ENCODE measurements around the gene EEF1AKMT4.
A peak's percentile ranks its signal among the peaks of the same experiment; 100 is the strongest.
"Not testable (repeated sequence)": the region's sequence is repeated elsewhere in the genome, so short reads cannot be mapped to it uniquely, and the experiment has no call there.

Gene EEF1AKMT4

DNA sequence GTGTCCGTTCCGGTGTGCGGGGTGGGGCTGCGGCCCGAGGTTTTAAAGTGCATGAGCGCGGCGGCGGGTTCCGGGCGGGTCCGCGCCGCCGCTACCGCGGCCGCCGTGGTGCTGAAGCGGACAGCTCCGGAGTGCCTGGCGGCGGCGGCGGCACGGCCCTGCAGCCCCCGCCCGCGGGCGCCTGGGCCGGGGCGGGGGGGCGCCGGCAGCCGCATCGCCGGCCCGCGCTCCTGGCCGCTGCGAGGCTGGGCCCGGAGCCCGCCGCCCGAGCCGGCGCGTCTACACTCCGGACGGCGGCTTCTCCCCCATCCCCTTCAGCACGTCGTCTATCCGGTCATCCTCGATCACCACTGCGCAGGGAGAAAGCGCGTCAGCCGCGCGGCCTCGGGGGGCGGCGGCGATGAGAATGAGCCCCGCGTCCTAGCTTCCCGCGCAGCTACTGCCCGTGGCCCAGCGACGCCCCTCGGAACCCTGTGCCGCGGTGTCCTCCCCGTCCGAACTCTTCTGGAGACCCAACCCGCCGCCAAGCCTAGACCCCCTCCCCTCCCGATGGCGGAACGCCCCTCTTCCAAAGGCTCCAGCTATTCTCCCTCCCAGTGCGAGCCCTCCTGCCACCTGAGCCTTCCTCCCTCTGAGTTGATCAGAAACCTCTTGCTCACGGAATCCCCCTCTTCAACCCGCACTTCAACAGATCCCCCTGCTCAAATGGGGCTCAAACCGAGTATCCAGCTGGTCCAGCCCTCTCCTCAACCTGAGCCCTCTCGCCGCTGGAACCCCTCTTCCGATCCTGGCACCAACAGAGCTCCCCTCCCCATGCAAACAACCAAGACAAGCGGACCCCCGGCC is 10.6 kb downstream of the EEF1AKMT4 start:
- peak; percentile 55 for DNase-seq (ENCODE audit: low spot score)

- DNase-seq (ENCODE audit: low spot score) = no peak
These were observed 11.3 kb downstream of the EEF1AKMT4 start for GRCh38 chr3:184260724-184261269.

GRCh38 chr3:184261270-184261853 is 11.9 kb downstream of the EEF1AKMT4 start, which contains the start of gene CAMK2N2:
Gene CAMK2N2 (minus strand): TSS chr3:184261553. CDS start chr3:184261285, 268 bp downstream.
- peak; percentile 38 for DNase-seq (ENCODE audit: low spot score)

DNA sequence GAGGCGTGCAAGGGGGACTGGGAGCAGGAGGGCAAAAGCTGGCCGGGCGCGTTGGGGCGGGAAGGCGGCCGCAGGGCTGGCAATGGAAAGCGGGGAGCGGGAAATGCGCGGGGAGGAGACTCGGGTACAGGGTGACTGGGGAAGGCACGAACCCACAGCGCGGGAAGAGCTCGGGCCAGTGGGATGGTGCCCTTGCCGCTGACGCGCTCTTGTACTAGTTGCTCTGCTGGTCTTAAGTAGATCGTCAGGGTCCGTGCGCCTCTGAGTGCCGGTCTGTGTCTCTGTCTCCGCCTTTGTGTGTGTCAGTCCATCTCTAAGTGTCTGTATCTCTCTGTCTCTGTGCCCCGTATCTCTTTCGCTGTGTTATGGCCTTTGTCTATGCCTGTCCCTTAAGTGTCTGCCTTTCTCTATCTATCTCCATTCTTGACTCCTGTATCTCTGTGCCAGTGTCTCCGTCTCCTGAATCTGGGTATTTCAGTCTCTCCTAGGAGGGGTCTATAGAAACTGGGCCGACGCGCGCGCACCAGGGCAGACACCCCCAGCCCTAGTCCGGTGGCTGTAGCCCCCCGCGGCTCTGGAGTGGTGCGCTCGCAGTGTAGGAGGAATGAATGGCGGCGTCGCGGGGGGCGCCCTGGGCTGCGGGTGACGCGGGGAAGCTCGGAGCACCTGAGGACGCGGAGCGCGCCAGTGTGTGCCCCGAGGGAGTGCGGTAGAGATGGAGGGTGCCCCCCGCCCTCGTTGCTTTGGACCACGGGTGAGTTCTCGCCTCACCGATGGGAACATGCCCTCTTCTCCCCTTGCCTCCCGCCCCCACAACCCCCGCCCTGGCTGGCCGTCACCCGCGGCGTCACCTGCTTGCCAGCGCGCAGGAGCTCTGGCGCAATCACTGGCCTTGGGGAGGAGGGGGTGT is 12.6 kb downstream of the EEF1AKMT4 start:
- no peak for DNase-seq (ENCODE audit: low spot score)

- DNase-seq (ENCODE audit: low spot score) = no peak
These were observed 13.3 kb downstream of the EEF1AKMT4 start for GRCh38 chr3:184262764-184263179.

DNA sequence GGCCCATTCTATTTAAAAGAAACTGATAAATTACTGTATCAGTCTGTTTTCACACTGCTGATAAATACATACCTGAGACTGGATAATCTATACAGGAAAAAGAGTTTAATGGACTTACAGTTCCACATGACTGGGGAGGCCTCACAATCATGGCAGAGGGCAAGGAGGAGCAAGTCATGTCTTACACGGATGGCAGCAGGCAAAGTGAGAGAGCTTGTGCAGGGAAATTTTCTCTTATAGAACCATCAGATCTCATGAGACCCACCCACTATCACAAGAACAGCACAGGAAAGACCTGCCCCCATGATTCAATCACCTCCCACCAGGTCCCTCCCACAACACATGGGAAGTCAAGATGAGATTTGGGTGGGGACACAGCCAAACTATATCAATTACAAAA is 17.8 kb downstream of the EEF1AKMT4 start:
- DNase-seq (ENCODE audit: low spot score) = not testable (repeated sequence)

DNA sequence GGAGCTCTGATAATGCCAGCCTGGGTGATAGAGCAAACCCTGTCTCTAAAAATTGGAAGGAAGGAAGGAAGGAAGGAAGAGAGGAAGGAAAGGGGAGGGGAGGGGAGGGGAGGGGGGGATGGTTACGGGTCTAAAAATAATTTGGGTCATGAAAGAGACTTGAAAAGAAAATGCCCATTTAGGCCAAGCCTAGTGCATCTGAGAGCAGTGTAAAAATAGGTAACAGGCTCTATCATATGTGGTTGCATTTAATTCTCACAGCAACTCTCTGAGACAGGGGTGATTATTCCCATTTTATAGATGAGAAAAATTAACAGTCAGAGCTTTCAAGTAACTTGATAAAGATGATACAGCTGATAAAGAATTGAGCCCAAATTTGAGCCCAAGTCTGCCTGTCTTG is 22.8 kb downstream of the EEF1AKMT4 start:
- no peak for DNase-seq (ENCODE audit: low spot score)

DNA sequence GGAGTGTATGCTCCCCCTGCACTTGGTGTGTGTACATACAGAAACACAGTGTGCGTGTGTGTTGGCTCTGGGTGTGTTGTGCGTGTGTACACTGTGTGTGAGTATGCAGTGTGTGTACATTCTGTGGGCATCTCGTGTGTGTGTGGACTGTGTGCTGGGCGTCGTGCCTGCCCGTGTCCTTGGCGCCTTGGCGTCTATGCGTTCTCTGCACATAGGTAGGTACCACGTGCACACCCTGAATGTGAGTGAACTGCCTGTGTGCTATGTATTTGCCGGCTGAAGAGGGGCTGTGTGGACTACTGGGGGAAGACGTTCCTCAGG is 25.9 kb downstream of the EEF1AKMT4 start:
- DNase-seq (ENCODE audit: low spot score) = no peak

GRCh38 chr3:184275961-184276910 is 26.8 kb downstream of the EEF1AKMT4 start, which contains the start of gene ECE2:
Gene ECE2 (plus strand): TSS chr3:184276022. CDS start chr3:184276154, 132 bp downstream.
- no peak for DNase-seq (ENCODE audit: low spot score)

DNA sequence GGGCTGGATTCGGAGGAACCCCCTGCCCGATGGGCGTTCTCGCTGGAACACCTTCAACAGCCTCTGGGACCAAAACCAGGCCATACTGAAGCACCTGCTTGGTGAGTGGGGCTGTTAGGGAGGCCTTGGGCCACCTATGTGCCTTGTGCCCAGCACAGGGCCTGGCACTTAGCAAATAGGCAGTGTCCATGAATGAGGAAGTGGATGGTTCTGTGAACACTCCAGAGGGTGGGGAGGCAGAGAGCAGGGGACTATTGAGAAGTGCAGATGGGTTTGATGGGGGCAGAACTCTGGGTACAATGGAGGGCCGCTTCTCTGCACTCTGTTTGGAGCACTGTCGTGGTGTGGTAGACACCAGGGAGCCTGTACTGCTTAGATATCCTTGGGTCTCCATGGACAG is 27.9 kb downstream of the EEF1AKMT4 start:
- no peak for DNase-seq (ENCODE audit: low spot score)

DNA sequence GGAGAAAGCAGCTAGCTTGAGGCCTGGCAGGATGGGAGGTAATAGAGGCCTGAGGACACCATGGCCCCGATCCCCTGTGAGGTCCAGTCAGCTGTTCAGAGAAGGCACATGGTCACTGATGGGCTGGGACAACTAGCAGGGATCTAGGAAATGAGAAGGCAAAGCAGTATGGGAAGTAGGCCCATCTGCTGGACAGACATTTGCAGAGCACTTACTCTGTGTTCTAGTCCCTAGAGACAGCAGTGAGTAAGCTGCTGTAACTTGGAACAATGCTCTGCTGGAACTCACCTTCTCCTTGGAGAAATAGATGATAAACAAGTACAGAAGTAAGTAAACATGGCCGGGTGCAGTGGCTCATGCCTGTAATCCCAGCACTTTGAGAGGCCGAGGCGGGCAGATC is 33.5 kb downstream of the EEF1AKMT4 start:
- no peak for DNase-seq (ENCODE audit: low spot score)

- DNase-seq (ENCODE audit: low spot score) = no peak
These were observed 34.2 kb downstream of the EEF1AKMT4 start for GRCh38 chr3:184283681-184284080.

- DNase-seq (ENCODE audit: low spot score) = peak; percentile 46
These were observed 35.2 kb downstream of the EEF1AKMT4 start for GRCh38 chr3:184284696-184285095.

DNA sequence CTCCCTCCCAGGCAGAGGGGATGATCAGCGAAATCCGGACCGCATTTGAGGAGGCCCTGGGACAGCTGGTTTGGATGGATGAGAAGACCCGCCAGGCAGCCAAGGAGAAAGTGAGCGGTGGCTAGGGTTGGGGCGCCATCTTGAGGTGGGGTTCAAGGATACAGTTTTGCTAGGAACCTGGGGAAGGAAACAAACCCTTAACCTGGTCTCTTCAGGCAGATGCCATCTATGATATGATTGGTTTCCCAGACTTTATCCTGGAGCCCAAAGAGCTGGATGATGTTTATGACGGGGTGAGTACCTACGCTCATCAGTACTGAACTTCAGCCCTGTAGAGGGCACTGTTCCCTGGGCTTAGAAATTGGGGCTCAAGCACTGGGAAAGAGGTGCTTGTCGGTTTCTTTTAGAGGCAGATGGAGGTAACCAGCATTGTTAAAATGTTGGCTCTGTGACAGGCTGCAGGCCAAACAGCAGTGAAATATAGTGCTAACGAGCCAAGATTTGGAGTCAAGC is 40.0 kb downstream of the EEF1AKMT4 start:
- DNase-seq (ENCODE audit: low spot score) = peak; percentile 37

DNA sequence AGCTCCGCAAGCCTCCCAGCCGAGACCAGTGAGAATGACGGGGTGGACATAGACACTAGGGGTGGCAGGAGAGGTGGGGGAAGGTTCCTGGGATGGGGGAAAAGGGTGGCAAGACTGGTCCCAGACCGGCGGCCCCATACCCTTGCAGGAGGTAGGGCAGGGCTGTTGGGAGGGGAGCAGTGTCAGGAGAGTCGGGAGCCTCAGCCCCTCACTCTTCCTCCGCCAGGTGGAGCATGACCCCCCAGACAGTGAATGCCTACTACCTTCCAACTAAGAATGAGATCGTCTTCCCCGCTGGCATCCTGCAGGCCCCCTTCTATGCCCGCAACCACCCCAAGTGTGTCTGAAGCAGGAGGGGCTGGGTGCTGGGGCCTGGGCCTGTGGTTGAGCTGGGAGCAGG is 40.9 kb downstream of the EEF1AKMT4 start:
- no peak for DNase-seq (ENCODE audit: low spot score)

DNA sequence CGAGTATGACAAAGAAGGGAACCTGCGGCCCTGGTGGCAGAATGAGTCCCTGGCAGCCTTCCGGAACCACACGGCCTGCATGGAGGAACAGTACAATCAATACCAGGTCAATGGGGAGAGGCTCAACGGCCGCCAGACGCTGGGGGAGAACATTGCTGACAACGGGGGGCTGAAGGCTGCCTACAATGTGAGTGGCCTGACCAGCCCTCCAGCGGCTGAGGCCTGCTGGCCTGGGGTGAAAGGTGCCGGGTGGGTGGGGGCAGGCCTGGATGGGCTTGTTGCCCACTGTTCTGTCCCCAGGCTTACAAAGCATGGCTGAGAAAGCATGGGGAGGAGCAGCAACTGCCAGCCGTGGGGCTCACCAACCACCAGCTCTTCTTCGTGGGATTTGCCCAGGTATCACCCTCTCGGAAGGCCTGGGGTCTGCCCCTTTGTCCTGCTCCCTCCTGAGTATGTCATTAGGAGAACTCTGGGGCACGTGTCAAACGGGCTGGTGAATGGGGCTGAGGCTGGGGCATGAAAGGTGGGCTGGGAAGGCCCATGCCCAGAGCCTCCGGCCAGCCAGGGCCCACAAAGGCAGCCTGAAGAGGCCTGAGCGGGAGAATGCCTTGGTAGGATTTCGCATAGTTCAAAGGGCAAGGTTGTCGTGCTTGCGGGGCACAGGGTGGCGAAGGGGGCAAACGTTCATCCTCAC is 41.7 kb downstream of the EEF1AKMT4 start:
- no peak for DNase-seq (ENCODE audit: low spot score)

DNA sequence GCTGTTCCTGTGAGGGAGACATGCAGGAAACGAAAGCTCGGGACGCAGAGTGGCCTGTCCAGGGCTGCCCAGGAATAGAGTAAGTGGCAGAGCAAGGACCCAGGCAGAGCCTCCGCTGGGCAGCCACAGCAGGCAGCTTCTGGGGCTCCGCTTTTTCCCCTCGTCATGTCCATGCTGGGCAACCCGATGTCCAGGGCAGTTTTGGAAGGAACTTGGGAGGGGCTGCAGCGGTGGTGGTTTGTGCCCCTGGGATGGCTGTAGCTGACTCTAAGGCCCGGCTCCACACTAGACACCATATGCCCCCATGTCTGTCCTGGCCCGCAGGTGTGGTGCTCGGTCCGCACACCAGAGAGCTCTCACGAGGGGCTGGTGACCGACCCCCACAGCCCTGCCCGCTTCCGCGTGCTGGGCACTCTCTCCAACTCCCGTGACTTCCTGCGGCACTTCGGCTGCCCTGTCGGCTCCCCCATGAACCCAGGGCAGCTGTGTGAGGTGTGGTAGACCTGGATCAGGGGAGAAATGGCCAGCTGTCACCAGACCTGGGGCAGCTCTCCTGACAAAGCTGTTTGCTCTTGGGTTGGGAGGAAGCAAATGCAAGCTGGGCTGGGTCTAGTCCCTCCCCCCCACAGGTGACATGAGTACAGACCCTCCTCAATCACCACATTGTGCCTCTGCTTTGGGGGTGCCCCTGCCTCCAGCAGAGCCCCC is 42.4 kb downstream of the EEF1AKMT4 start:
- DNase-seq (ENCODE audit: low spot score) = no peak

- DNase-seq (ENCODE audit: low spot score) = no peak
These were observed 46.3 kb downstream of the EEF1AKMT4 start for GRCh38 chr3:184295771-184296170.

GRCh38 chr3:184296616-184297015 is 47.1 kb downstream of the EEF1AKMT4 start:
- no peak for DNase-seq (ENCODE audit: low spot score)

All from globus pallidus (tissue), 1 donor.